ENCODE data around the gene MAP3K20.

The MAP3K20 gene

GRCh38 chr2:173059292-173059691, 16.4 kb upstream of the MAP3K20 start:
- H3K9ac ChIP-seq (ENCODE audit: low read depth, low read length) = no peak overlapping the region
- no peaks in the 10 kb centered on the region; the same call in 1 of the 2 replicates for H3K36me3 ChIP-seq (ENCODE audit: insufficient read depth, low read length)
- H3K9me3 ChIP-seq (ENCODE audit: control insufficient read depth, insufficient read depth, low read length) = no peaks in the 10 kb centered on the region
- no peaks in the 10 kb centered on the region for H3K4me1 ChIP-seq (ENCODE audit: insufficient read depth, low read length)

GRCh38 chr2:173059971-173060461, 15.6 kb upstream of the MAP3K20 start:
- Histone ChIP-seq H3K9ac (ENCODE audit: low read depth, low read length) (no peak overlapping the region), H3K4me1 (ENCODE audit: insufficient read depth, low read length) (no peaks in the 10 kb centered on the region), H3K9me3 (ENCODE audit: control insufficient read depth, insufficient read depth, low read length) (no peaks in the 10 kb centered on the region), H3K36me3 (ENCODE audit: insufficient read depth, low read length) (no peaks in the 10 kb centered on the region; the same call in 1 of the 2 replicates)

GRCh38 chr2:173062801-173063200, 12.8 kb upstream of the MAP3K20 start:
- H3K9ac ChIP-seq (ENCODE audit: low read depth, low read length) = no peak overlapping the region
- H3K36me3 ChIP-seq (ENCODE audit: insufficient read depth, low read length) = no peaks in the 10 kb centered on the region; the same call in 1 of the 2 replicates
- no peaks in the 10 kb centered on the region for H3K9me3 ChIP-seq (ENCODE audit: control insufficient read depth, insufficient read depth, low read length)
- H3K4me1 ChIP-seq (ENCODE audit: insufficient read depth, low read length) = no peaks in the 10 kb centered on the region

- no peaks in the 10 kb centered on the region for H3K36me3 ChIP-seq (ENCODE audit: insufficient read depth, low read length)
- no peaks in the 10 kb centered on the region for H3K4me1 ChIP-seq (ENCODE audit: insufficient read depth, low read length)
- no peaks in the 10 kb centered on the region for H3K9me3 ChIP-seq (ENCODE audit: control insufficient read depth, insufficient read depth, low read length)
- H3K9ac ChIP-seq (ENCODE audit: low read depth, low read length) = no peak overlapping the region
Measured at GRCh38 chr2:173064151-173064805, 11.4 kb upstream of the MAP3K20 start.

- H3K9ac ChIP-seq (ENCODE audit: low read depth, low read length) = no peak overlapping the region
- H3K36me3 ChIP-seq (ENCODE audit: insufficient read depth, low read length) = no peaks in the 10 kb centered on the region
- no peaks in the 10 kb centered on the region for H3K9me3 ChIP-seq (ENCODE audit: control insufficient read depth, insufficient read depth, low read length)
- H3K4me1 ChIP-seq (ENCODE audit: insufficient read depth, low read length) = no peaks in the 10 kb centered on the region
Measured at GRCh38 chr2:173066887-173067676, 8.6 kb upstream of the MAP3K20 start.

GRCh38 chr2:173075056-173075780, 428 bp upstream of the MAP3K20 start:
- Histone ChIP-seq H3K4me1 (ENCODE audit: insufficient read depth, low read length) (0 out of 2 replicates have a peak, but pooled peaks cover 4% of the 10 kb centered on the region), H3K36me3 (ENCODE audit: insufficient read depth, low read length) (no peaks in the 10 kb centered on the region), H3K9me3 (ENCODE audit: control insufficient read depth, insufficient read depth, low read length) (no peaks in the 10 kb centered on the region), H3K9ac (ENCODE audit: low read depth, low read length) (peak overlapping the region; percentile 93)

- H3K4me1 ChIP-seq (ENCODE audit: insufficient read depth, low read length) = 0 out of 2 replicates have a peak, but pooled peaks cover 4% of the 10 kb centered on the region
- H3K9ac ChIP-seq (ENCODE audit: low read depth, low read length) = peak overlapping the region; percentile 93
- no peaks in the 10 kb centered on the region for H3K36me3 ChIP-seq (ENCODE audit: insufficient read depth, low read length)
- H3K9me3 ChIP-seq (ENCODE audit: control insufficient read depth, insufficient read depth, low read length) = no peaks in the 10 kb centered on the region
Measured at GRCh38 chr2:173076581-173077345, 1.1 kb downstream of the MAP3K20 start.

GRCh38 chr2:173077506-173078177, 2.0 kb downstream of the MAP3K20 start:
- H3K4me1 ChIP-seq (ENCODE audit: insufficient read depth, low read length) = 0 out of 2 replicates have a peak, but pooled peaks cover 4% of the 10 kb centered on the region
- H3K36me3 ChIP-seq (ENCODE audit: insufficient read depth, low read length) = no peaks in the 10 kb centered on the region
- H3K9me3 ChIP-seq (ENCODE audit: control insufficient read depth, insufficient read depth, low read length) = no peaks in the 10 kb centered on the region
- H3K9ac ChIP-seq (ENCODE audit: low read depth, low read length) = no peak overlapping the region

GRCh38 chr2:173079141-173079540, 3.5 kb downstream of the MAP3K20 start:
- H3K36me3 ChIP-seq (ENCODE audit: insufficient read depth, low read length) = no peaks in the 10 kb centered on the region
- H3K9me3 ChIP-seq (ENCODE audit: control insufficient read depth, insufficient read depth, low read length) = no peaks in the 10 kb centered on the region
- H3K9ac ChIP-seq (ENCODE audit: low read depth, low read length) = no peak overlapping the region
- 0 out of 2 replicates have a peak, but pooled peaks cover 4% of the 10 kb centered on the region for H3K4me1 ChIP-seq (ENCODE audit: insufficient read depth, low read length)

GRCh38 chr2:173079973-173080860, 4.6 kb downstream of the MAP3K20 start:
- 0 out of 2 replicates have a peak, but pooled peaks cover 4% of the 10 kb centered on the region for H3K4me1 ChIP-seq (ENCODE audit: insufficient read depth, low read length)
- H3K9ac ChIP-seq (ENCODE audit: low read depth, low read length) = no peak overlapping the region
- H3K36me3 ChIP-seq (ENCODE audit: insufficient read depth, low read length) = no peaks in the 10 kb centered on the region
- no peaks in the 10 kb centered on the region for H3K9me3 ChIP-seq (ENCODE audit: control insufficient read depth, insufficient read depth, low read length)

- H3K9me3 ChIP-seq (ENCODE audit: control insufficient read depth, insufficient read depth, low read length) = no peaks in the 10 kb centered on the region
- peaks cover 15% of the 10 kb centered on the region; the same call in 1 of the 2 replicates for H3K4me1 ChIP-seq (ENCODE audit: insufficient read depth, low read length)
- H3K36me3 ChIP-seq (ENCODE audit: insufficient read depth, low read length) = no peaks in the 10 kb centered on the region
- H3K9ac ChIP-seq (ENCODE audit: low read depth, low read length) = no peak overlapping the region
Measured at GRCh38 chr2:173086518-173087213, 11.0 kb downstream of the MAP3K20 start.

- Histone ChIP-seq H3K4me1 (ENCODE audit: insufficient read depth, low read length) (peaks cover 15% of the 10 kb centered on the region; the same call in 1 of the 2 replicates), H3K9ac (ENCODE audit: low read depth, low read length) (no peak overlapping the region), H3K36me3 (ENCODE audit: insufficient read depth, low read length) (0 out of 2 replicates have a peak, but pooled peaks cover 3% of the 10 kb centered on the region), H3K9me3 (ENCODE audit: control insufficient read depth, insufficient read depth, low read length) (no peaks in the 10 kb centered on the region)
Measured at GRCh38 chr2:173087214-173087581, 11.6 kb downstream of the MAP3K20 start.

Measured in ES-I3 (cell line).